GM12878 (cell line): ENCODE results near the gene MSI2. TPM values are rescaled to one million over a fixed set of nuclear protein-coding genes. Genes with fewer than 3 reads are reported as not detected.

Experiments
- ATAC-seq: fragments of 200-7000 bp; cut with Tn5 transposase; 3 replicates; pipeline ENCODE4 v1.9.1; 2020; ENCODE audit warnings: mild to moderate bottlenecking, moderate library complexity
- BruUV-seq: library from RNA; stranded (reverse); fragments of 400-500 nt; replicated peaks from 2 replicates; lab custom pipeline; 2021; lab: Mats Ljungman, UMichigan
- CTCF ChIA-PET: fragments of 300-600 bp; sonication (Branson Sonifier 250); formaldehyde crosslinking; extraction: SDS; loops from one replicate; lab custom pipeline; 2021; ENCODE audit warnings: inconsistent platforms; lab: Yijun Ruan, JAX
- POLR2A ChIA-PET: fragments of 350-600 bp; formaldehyde crosslinking; extraction: SDS; loops from one replicate; lab custom pipeline; 2021; ENCODE audit warnings: inconsistent platforms; lab: Charles Lee
- RAD21 ChIA-PET: fragments of 300-600 bp; sonication (Branson Sonifier 250); formaldehyde crosslinking; loops from one replicate; lab custom pipeline; 2023; ENCODE audit warnings: antibody characterized with exemption; ENCODE audit not compliant: unreplicated experiment; lab: Charles Lee
- SMC1A ChIA-PET: fragments of 300-600 bp; sonication (Branson Sonifier 250); formaldehyde crosslinking; loops from one replicate; lab custom pipeline; 2023; ENCODE audit not compliant: unreplicated experiment, uncharacterized antibody; lab: Charles Lee
- DNase-seq: peaks from one replicate; pipeline ENCODE4 v3.0.0-alpha.2; 2011; ENCODE audit warnings: low read depth, low spot score
- FAIRE-seq: peaks from 3 replicates; lab custom pipeline; 2011; peaks lifted over from hg19 to GRCh38; lab: Jason Lieb, UNC
- H2AFZ ChIP-seq: 2 replicates; pipeline ENCODE4 v1.6.0; 2011; ENCODE audit warnings: low read depth, low read length, control low read depth; ENCODE audit not compliant: control insufficient read depth
- H3K27ac ChIP-seq: 2 replicates; pipeline ENCODE4 v1.5.1; 2011; ENCODE audit warnings: control low read depth; ENCODE audit not compliant: control insufficient read depth, insufficient read depth
- H3K27me3 ChIP-seq, 2 experiments: replicated peaks in 1 of 2; 2 replicates each; pipeline versions ENCODE4 v1.6.0 to v1.6.1; 2011; ENCODE audit warnings: low read length in 1 of 2; ENCODE audit not compliant: control insufficient read depth in 2 of 2, insufficient read depth in 2 of 2
- H3K36me3 ChIP-seq, 2 experiments: 2 replicates each; pipeline ENCODE4 v1.5.1; 2011; ENCODE audit warnings: low read length in 1 of 2; ENCODE audit not compliant: control insufficient read depth in 2 of 2, insufficient read depth in 2 of 2
- H3K4me1 ChIP-seq: 2 replicates; pipeline ENCODE4 v1.6.1; 2011; ENCODE audit warnings: mild to moderate bottlenecking, low read length, moderate library complexity, mixed read lengths; ENCODE audit not compliant: control insufficient read depth, insufficient read depth
- H3K4me2 ChIP-seq: 2 replicates; pipeline ENCODE4 v1.6.0; 2011; ENCODE audit warnings: control low read depth; ENCODE audit not compliant: control insufficient read depth, insufficient read depth
- H3K4me3 ChIP-seq: fragments of 200-600 bp; sonication (generic); 2 replicates; pipeline ENCODE4 v1.5.1; 2016
- H3K79me2 ChIP-seq: 2 replicates; pipeline ENCODE4 v1.6.0; 2011; ENCODE audit warnings: low read length; ENCODE audit not compliant: control insufficient read depth, insufficient read depth
- H3K9ac ChIP-seq: 2 replicates; pipeline ENCODE4 v1.8.0; 2011; ENCODE audit warnings: low read length, control low read depth, mixed read lengths; ENCODE audit not compliant: control insufficient read depth, insufficient read depth
- H3K9me3 ChIP-seq: replicated peaks from 3 replicates; pipeline ENCODE4 v1.5.1; 2011; ENCODE audit warnings: mild to moderate bottlenecking, low read length; ENCODE audit not compliant: control insufficient read depth, insufficient read depth
- H4K20me1 ChIP-seq: 2 replicates; pipeline ENCODE4 v1.6.0; 2011; ENCODE audit not compliant: control insufficient read depth, insufficient read depth
- ATF7 ChIP-seq: fragments of 450-650 bp; IDR thresholded peaks from 2 replicates; pipeline ENCODE4 v1.6.1; 2016; ENCODE audit warnings: low read depth, mild to moderate bottlenecking
- EED ChIP-seq: sonication (generic); IDR thresholded peaks from 2 replicates; pipeline ENCODE4 v1.6.1; 2016; ENCODE audit warnings: antibody characterized with exemption, low read depth
- FOXK2 ChIP-seq: fragments of 450-650 bp; IDR thresholded peaks from 2 replicates; pipeline ENCODE4 v1.6.1; 2017; ENCODE audit warnings: mild to moderate bottlenecking, moderate library complexity
- IKZF2 ChIP-seq, 2 experiments: fragments of 450-650 bp; IDR thresholded peaks; 2 replicates each; pipeline ENCODE4 v1.6.1; 2017; ENCODE audit warnings: mild to moderate bottlenecking in 2 of 2, moderate library complexity in 2 of 2
- MLLT1 ChIP-seq: fragments of 450-650 bp; IDR thresholded peaks from 2 replicates; pipeline ENCODE4 v1.6.1; 2016; ENCODE audit warnings: mild to moderate bottlenecking
- MTA2 ChIP-seq: fragments of 450-650 bp; IDR thresholded peaks from 2 replicates; pipeline ENCODE4 v1.6.1; 2016; ENCODE audit warnings: low read depth, mild to moderate bottlenecking, moderate library complexity
- NRF1 ChIP-seq: conservative IDR thresholded peaks from 2 replicates; pipeline ENCODE4 v1.6.1; 2011; ENCODE audit warnings: mild to moderate bottlenecking, low read depth, low read length, improper control_type of control experiment
- RELA ChIP-seq: fragments of 450-650 bp; IDR thresholded peaks from 2 replicates; pipeline ENCODE4 v1.8.0; 2014; ENCODE audit warnings: borderline replicate concordance; ENCODE audit not compliant: partially characterized antibody
- ZBTB33 ChIP-seq: fragments of 450-650 bp; IDR thresholded peaks from 2 replicates; pipeline ENCODE4 v1.6.1; 2017; ENCODE audit warnings: mild to moderate bottlenecking
- WGBS: methylation state at CpG from one replicate; pipeline ENCODE4 v1.1.6; 2016; ENCODE audit warnings: low lambda C conversion rate; ENCODE audit not compliant: insufficient replicate concordance, insufficient coverage; ENCODE audit errors: missing lambda C conversion rate; 5-methylcytosine and 5-hydroxymethylcytosine counted together
- in situ Hi-C: fragments of 300-500 bp; cut with MboI; formaldehyde crosslinking; loops from 9 replicates; pipeline ENCODE4 v1.14.3; 2018; ENCODE audit warnings: mixed read lengths
- intact Hi-C: fragments of 100-400 bp; cut with micrococcal nuclease; formaldehyde crosslinking; loops from one replicate; pipeline ENCODE4 v1.14.2; 2022; ENCODE audit not compliant: unreplicated experiment
- polyA plus RNA-seq, 11 experiments: library from polyadenylated mRNA; depleted of rRNA in 4 of 11; unstranded in 6 of 11; stranded (reverse) in 5 of 11; fragments of >200 nt; fragmentation: Nextera tagmentation in 4 of 11; fragmentation: Illumina TruSeq in 1 of 11; extraction: Ambion mirVana in 4 of 11; extraction: Trizol in 1 of 11; gene quantifications; 1 replicate in 1 of 11; 2 replicates in 10 of 11; pipeline versions ENCODE4 v1.2.1 to v1.2.3, GENCODE V29; 2011 to 2016; ENCODE audit warnings: inconsistent platforms in 2 of 11, missing spikeins in 2 of 11, low read depth in 1 of 11
- total RNA-seq, 4 experiments: library from RNA; depleted of rRNA in 3 of 4; stranded (reverse); fragments of >200 nt in 3 of 4; fragmentation: Illumina TruSeq in 1 of 4; extraction: Trizol in 1 of 4; gene quantifications; 2 replicates each; pipeline versions ENCODE4 v1.2.1 to v1.2.3, GENCODE V29; 2013 to 2021

Gene MSI2
- total and polyA plus RNA-seq, 10 of the 15 experiments (the other 5 are each of a cell fraction or from before 2014, with no cell fraction given) = 6.1 to 76.1 (median 42.0) TPM

GRCh38 chr17:57609125-57609877 lies 353.0 kb downstream of the MSI2 start (continued):
- TF ChIP-seq ZBTB33 (no peak), IKZF2 (IDR thresholded peaks at IDR 0.05) (no peak), ATF7 (no peak), RELA (no peak), FOXK2 (no peak), MLLT1 (no peak), EED (no peak)

GRCh38 chr17:57609878-57610270 lies 353.6 kb downstream of the MSI2 start:
- ChIA-PET CTCF (interaction anchor here (1.3 kb wide), 2 partner anchors 12 to 62 kb away, joined by 3 to 4 read pairs; no protein-coding TSS in a partner anchor), SMC1A (interaction anchor here (1.0 kb wide), 1 partner anchor 10 kb away, joined by 3 read pairs; no protein-coding TSS in a partner anchor), RAD21 (no interaction called here), POLR2A (no interaction called here)
- H3K4me2 ChIP-seq = no peak overlapping the region
- no peaks in the 10 kb centered on the region; the same call in none of the 2 replicates for H3K79me2 ChIP-seq
- peaks cover 21% of the 10 kb centered on the region for H3K4me1 ChIP-seq
- 93% methylated on average over 13 of the region's 13 CpGs for WGBS
- FAIRE-seq (no peak), ATAC-seq (no peak), DNase-seq (no peak)
- no peak overlapping the region for H3K9ac ChIP-seq
- H3K4me3 ChIP-seq = no peak overlapping the region
- no peaks in the 10 kb centered on the region for H3K9me3 ChIP-seq
- no peaks in the 10 kb centered on the region; the same call in 1 of the 2 replicates for H4K20me1 ChIP-seq
- no peak for TF ChIP-seq NRF1
- TF ChIP-seq MTA2 = no peak
- H3K27me3 ChIP-seq = no peaks in the 10 kb centered on the region
- no peak overlapping the region for H3K27ac ChIP-seq
- peaks cover 2% of the 10 kb centered on the region in 2 experiments; a peak in 1 of 4 replicates for H3K36me3 ChIP-seq
- BruUV-seq = no TSS peak
- in situ Hi-C loops = no loop called here
- H2AFZ ChIP-seq = no peak overlapping the region
- intact Hi-C loops = no loop called here
